Measurements from ENCODE around the gene MCCD1.
"Not testable (repeated sequence)": the region's sequence is repeated elsewhere in the genome, so short reads cannot be mapped to it uniquely, and the experiment has no call there.

MCCD1 gene

DNA sequence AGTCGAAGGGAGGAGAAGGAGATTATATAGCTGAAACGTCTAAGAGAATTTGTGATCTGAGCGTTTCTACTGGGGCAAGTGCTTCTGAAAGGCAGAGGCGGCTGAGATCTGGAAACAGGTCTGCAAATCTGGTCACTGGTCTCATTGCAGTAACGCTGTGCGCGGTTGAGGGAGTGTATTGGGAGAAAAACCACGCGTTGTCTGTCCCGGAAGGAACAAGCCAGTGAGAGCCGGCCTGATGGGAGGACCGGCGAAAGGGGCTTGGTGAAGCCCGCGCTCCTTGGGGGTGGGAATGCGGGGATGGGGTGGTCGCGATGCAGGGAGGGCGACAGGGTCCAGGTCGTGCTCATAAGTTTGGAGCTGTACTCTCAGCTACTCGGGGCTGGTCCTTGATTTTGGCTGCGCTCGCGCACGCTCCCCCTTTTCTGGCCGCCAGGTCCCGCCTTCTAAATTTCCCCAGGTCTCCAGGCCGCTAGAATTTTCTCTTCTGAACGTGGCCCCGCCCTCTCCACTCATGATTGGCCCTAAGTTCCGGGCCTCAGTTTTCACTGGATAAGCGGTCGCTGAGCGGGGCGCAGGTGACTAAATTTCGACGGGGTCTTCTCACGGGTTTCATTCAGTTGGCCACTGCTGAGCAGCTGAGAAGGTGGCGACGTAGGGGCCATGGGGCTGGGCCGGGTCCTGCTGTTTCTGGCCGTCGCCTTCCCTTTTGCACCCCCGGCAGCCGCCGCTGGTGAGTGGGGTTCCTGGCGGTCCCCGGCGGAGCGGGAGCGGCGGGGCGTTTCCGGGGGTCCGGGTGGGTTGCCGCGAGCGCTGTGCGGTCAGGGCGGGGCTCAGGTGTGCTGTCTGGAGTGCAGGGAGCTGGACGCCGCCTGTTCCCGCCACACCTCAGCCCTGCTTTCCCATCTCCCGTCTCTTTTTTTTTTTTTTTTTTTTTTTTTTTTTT lies 31.0 kb upstream of the MCCD1 start, which contains the start of gene MICB:
TSS of gene MICB (plus strand) at position 615 of the 946 bp plus-strand sequence. CDS start at position 664, 49 bp downstream.
- peak within 1 kb of the TSS; percentile 48 for H3K4me3 ChIP-seq (ENCODE audit: low read depth, low read length)
- DNase-seq, result peak; percentile 46
- TF ChIP-seq, protein P1, sequence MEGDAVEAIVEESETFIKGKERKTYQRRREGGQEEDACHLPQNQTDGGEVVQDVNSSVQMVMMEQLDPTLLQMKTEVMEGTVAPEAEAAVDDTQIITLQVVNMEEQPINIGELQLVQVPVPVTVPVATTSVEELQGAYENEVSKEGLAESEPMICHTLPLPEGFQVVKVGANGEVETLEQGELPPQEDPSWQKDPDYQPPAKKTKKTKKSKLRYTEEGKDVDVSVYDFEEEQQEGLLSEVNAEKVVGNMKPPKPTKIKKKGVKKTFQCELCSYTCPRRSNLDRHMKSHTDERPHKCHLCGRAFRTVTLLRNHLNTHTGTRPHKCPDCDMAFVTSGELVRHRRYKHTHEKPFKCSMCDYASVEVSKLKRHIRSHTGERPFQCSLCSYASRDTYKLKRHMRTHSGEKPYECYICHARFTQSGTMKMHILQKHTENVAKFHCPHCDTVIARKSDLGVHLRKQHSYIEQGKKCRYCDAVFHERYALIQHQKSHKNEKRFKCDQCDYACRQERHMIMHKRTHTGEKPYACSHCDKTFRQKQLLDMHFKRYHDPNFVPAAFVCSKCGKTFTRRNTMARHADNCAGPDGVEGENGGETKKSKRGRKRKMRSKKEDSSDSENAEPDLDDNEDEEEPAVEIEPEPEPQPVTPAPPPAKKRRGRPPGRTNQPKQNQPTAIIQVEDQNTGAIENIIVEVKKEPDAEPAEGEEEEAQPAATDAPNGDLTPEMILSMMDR (IDR thresholded peaks at IDR 0.05; ENCODE audit: low read depth, low read length), result no peak

DNA sequence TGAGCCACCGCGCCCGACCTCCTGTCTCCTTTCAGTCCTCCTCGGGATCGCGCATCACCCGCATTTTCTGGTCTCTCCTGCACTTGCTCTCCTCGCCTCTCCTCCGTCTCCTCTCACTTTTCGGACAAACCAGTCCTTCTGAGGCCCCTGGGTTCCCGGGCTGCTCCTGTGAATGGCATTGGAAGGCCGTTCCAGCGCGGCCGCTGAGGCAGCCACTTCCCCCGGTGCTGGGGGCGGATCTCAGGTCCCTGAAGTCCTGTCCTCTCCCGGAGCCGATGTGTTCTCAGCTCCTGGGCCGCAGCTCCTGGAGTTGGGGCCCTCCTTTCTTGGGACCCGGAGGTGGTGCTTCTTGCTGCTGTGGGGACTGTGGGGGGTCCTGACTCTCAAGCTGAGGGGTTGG lies 30.0 kb upstream of the MCCD1 start:
- H3K27me3 ChIP-seq, result peaks cover 78% of the 10 kb centered on the region
- no peaks in the 10 kb centered on the region for H3K4me1 ChIP-seq
- H3K4me3 ChIP-seq (ENCODE audit: low read depth, low read length), result no peak overlapping the region
- TF ChIP-seq, protein P1 (IDR thresholded peaks at IDR 0.05; ENCODE audit: low read depth, low read length), result no peak
- H3K9me3 ChIP-seq, result no peaks in the 10 kb centered on the region
- no peaks in the 10 kb centered on the region for H3K36me3 ChIP-seq
- DNase-seq, result no peak

More for the DNA sequence above, 31.0 kb upstream of the MCCD1 start, which contains the start of gene MICB:
- no peaks in the 10 kb centered on the region for H3K36me3 ChIP-seq
- no peaks in the 10 kb centered on the region for H3K4me1 ChIP-seq
- H3K9me3 ChIP-seq, result no peaks in the 10 kb centered on the region
- peaks cover 77% of the 10 kb centered on the region for H3K27me3 ChIP-seq

DNA sequence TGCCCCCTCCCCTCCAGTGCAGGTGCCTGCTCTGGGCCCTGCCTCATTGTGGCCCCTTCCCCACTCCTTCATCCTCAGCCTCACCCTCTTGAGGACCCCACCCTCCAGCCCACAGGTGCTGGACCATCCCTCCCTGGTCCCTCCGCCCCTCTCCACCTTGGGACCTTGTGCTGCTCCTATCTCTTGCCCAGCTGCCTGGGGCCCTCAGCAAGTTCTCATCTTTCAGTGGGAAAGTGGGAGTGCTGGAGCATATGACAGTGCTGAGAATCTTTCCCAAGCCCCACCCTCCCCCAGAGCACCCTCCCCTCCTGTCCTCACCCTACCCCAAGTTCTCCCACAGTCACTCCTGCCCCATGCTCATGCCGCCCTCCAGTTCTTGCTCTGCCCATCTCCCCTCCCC lies 29.1 kb upstream of the MCCD1 start:
- H3K27me3 ChIP-seq, result peaks cover 78% of the 10 kb centered on the region
- DNase-seq; H3K36me3 ChIP-seq; H3K9me3 ChIP-seq; H3K4me1 ChIP-seq; H3K4me3 ChIP-seq (ENCODE audit: low read depth, low read length): not testable (repeated sequence)

DNA sequence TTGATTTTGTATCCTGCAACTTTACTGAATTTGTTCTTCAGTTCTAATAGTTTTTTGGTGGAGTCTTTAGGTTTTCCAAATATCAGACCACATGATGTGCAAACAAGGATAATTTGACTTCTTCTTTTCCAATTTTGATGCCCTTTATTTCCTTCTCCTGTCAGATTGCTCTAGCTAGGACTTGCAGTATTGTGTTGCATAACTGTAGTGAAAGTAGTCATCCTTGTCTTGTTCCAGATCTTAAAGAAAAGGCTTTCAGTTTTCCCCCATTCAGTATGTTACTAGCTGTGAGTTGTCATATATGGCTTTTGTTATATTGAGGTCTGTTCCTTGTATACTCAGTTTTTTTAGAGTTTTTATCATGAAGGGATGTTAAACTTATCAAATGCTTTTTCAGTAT lies 26.2 kb upstream of the MCCD1 start:
- no peaks in the 10 kb centered on the region for H3K4me1 ChIP-seq
- H3K27me3 ChIP-seq, result peaks cover 64% of the 10 kb centered on the region
- H3K4me3 ChIP-seq (ENCODE audit: low read depth, low read length), result no peak overlapping the region
- no peaks in the 10 kb centered on the region for H3K36me3 ChIP-seq
- H3K9me3 ChIP-seq, result no peaks in the 10 kb centered on the region
- TF ChIP-seq, protein P1 (IDR thresholded peaks at IDR 0.05; ENCODE audit: low read depth, low read length), result no peak
- DNase-seq, result no peak

DNA sequence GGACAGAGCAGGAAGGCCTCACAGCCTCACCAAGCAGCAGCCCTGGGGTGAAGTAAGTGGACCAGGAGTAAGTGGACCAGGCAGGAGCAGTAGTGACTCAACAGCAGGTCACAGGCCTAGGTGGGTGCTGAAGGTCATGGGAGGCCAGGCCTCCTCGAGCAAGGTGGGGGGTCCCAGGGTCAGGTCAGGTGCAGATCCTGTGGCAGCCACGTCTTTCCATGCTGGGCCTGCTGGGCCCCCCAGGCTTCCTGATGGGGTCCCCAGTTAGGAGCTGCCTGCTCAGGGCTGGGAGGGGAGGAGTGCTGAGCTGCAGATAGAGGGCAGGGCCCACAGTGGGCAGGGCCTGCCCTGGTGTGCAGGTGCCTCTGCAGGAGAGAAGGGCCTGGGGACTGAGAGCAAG lies 19.7 kb upstream of the MCCD1 start:
- H3K27me3 ChIP-seq, result peaks cover 32% of the 10 kb centered on the region
- not testable (repeated sequence) for H3K36me3 ChIP-seq; H3K9me3 ChIP-seq; DNase-seq; H3K4me1 ChIP-seq; H3K4me3 ChIP-seq (ENCODE audit: low read depth, low read length)

DNA sequence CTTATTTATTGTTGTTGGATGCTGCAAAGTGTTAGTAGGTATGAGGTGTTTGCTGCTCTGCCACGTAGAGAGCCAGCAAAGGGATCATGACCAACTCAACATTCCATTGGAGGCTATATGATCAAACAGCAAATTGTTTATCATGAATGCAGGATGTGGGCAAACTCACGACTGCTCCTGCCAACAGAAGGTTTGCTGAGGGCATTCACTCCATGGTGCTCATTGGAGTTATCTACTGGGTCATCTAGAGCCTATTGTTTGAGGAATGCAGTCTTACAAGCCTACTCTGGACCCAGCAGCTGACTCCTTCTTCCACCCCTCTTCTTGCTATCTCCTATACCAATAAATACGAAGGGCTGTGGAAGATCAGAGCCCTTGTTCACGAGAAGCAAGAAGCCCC lies 18.8 kb upstream of the MCCD1 start:
- Histone ChIP-seq H3K4me3 (ENCODE audit: low read depth, low read length) (no peak overlapping the region), H3K36me3 (no peaks in the 10 kb centered on the region), H3K4me1 (no peaks in the 10 kb centered on the region), H3K27me3 (peaks cover 31% of the 10 kb centered on the region), H3K9me3 (no peaks in the 10 kb centered on the region)
- no peak for DNase-seq
- TF ChIP-seq, protein P1 (IDR thresholded peaks at IDR 0.05; ENCODE audit: low read depth, low read length), result no peak

DNA sequence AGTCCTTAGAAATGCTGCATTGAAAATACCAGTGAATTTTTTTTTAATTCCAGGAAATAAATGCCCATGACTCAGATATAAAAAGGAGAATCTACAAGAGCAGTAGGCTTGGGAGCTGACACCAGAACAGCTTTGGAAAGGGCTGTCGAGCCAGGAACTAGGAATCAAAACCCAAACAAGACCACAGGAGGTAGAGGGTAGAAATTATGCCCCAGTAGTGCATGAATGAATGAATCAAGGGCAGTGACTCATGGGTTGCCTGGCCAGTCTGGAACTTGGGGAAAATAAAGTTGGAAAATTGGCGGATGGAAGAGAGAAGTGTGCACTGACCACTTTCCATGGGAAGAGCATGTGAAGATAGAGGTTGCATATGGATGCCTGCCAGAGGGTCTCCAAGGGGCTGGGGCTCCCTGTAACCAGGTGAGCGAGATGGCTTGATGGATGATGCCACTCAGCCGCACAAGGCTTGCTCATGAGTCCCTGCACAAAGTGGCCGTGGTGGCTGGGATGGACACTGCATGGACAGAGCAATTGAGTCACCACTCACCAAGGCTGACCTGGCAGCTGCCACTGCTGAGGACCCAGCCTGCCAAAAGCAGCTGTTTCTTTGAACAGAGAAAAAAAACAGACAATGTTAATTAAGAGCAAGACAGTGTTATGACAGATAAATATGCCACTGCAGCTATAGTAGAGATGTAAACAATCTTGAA lies 15.2 kb upstream of the MCCD1 start:
- Histone ChIP-seq H3K4me3 (ENCODE audit: low read depth, low read length) (no peak overlapping the region), H3K9me3 (no peaks in the 10 kb centered on the region), H3K4me1 (no peaks in the 10 kb centered on the region), H3K36me3 (no peaks in the 10 kb centered on the region), H3K27me3 (peaks cover 46% of the 10 kb centered on the region)
- DNase-seq, result no peak
- TF ChIP-seq, protein P1 (IDR thresholded peaks at IDR 0.05; ENCODE audit: low read depth, low read length), result no peak

All from BE2C (cell line).